ENCODE data around the gene SLC38A5. TPM values are rescaled to one million over a fixed set of nuclear protein-coding genes. Genes with fewer than 3 reads are reported as not detected.
"Not testable (repeated sequence)": the region's sequence is repeated elsewhere in the genome, so short reads cannot be mapped to it uniquely, and the experiment has no call there.

SLC38A5 gene
- total RNA-seq, 2 experiments from 2014 or later, result 45.0 to 45.8 TPM

GRCh38 chrX:48461830-48462229, 8.2 kb downstream of the SLC38A5 start:
- no peaks in the 10 kb centered on the region for H3K27me3 Mint-ChIP-seq (ENCODE audit: low read depth)
- CTCF ChIA-PET, result no interaction called here
- no peak overlapping the region for H3K4me3 Mint-ChIP-seq
- intact Hi-C loops (cut with micrococcal nuclease), result no loop called here
- H3K36me3 Mint-ChIP-seq (ENCODE audit: low read depth), result peaks cover 55% of the 10 kb centered on the region
- H3K27ac Mint-ChIP-seq, result peak overlapping the region; percentile 41
- peak; percentile 60 for DNase-seq
- peaks cover 40% of the 10 kb centered on the region for H3K4me1 Mint-ChIP-seq (ENCODE audit: low read depth)
- H3K9me3 Mint-ChIP-seq, result no peaks in the 10 kb centered on the region

DNA sequence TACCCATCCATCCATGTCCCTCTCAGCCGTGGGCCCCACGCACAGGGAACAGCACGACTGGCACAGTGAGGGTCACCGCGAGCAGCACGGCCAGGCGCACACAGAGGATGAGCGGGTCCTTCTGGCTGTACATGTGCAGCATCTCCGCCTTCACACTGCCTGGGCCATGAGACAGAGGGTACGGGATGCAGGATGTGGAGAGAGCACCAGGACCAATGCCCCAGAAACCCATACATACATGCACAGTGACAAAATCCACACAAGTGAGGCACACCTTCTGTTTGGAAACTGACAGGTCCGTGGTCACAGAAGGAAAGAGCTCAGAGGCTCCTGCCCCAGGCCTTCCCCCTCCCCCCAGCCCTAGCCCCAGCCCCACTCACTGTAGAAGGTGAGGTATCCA, 9.5 kb downstream of the SLC38A5 start:
- CTCF ChIA-PET, result no interaction called here

GRCh38 chrX:48460031-48460430, 10.0 kb downstream of the SLC38A5 start:
- Mint-ChIP-seq H3K27me3 (ENCODE audit: low read depth) (no peaks in the 10 kb centered on the region), H3K36me3 (ENCODE audit: low read depth) (peaks cover 40% of the 10 kb centered on the region), H3K27ac (peak overlapping the region; percentile 63), H3K4me3 (no peak overlapping the region), H3K9me3 (no peaks in the 10 kb centered on the region), H3K4me1 (ENCODE audit: low read depth) (peaks cover 23% of the 10 kb centered on the region)
- no peak for DNase-seq
- intact Hi-C loops (cut with micrococcal nuclease), result no loop called here
- CTCF ChIA-PET, result interaction anchor here (0.6 kb wide), 1 partner anchor 9 kb away, joined by 5 read pairs; no protein-coding TSS in a partner anchor

More for the DNA sequence above, 9.5 kb downstream of the SLC38A5 start:
- H3K9me3 Mint-ChIP-seq, result no peaks in the 10 kb centered on the region
- H3K27me3 Mint-ChIP-seq (ENCODE audit: low read depth), result no peaks in the 10 kb centered on the region
- no peak for DNase-seq
- H3K36me3 Mint-ChIP-seq (ENCODE audit: low read depth), result peaks cover 46% of the 10 kb centered on the region
- peaks cover 29% of the 10 kb centered on the region for H3K4me1 Mint-ChIP-seq (ENCODE audit: low read depth)
- H3K4me3 Mint-ChIP-seq, result no peak overlapping the region
- intact Hi-C loops (cut with micrococcal nuclease), result no loop called here
- no peak overlapping the region for H3K27ac Mint-ChIP-seq

GRCh38 chrX:48459483-48459882, 10.6 kb downstream of the SLC38A5 start:
- peaks cover 38% of the 10 kb centered on the region for H3K36me3 Mint-ChIP-seq (ENCODE audit: low read depth)
- peaks cover 20% of the 10 kb centered on the region for H3K4me1 Mint-ChIP-seq (ENCODE audit: low read depth)
- intact Hi-C loops (cut with micrococcal nuclease), result no loop called here
- no peaks in the 10 kb centered on the region for H3K27me3 Mint-ChIP-seq (ENCODE audit: low read depth)
- no peak for DNase-seq
- CTCF ChIA-PET, result interaction anchor here (0.6 kb wide), 1 partner anchor 10 kb away, joined by 5 read pairs; no protein-coding TSS in a partner anchor
- H3K4me3 Mint-ChIP-seq, result no peak overlapping the region
- no peak overlapping the region for H3K27ac Mint-ChIP-seq
- no peaks in the 10 kb centered on the region for H3K9me3 Mint-ChIP-seq

- peaks cover 33% of the 10 kb centered on the region for H3K36me3 Mint-ChIP-seq (ENCODE audit: low read depth)
- intact Hi-C loops (cut with micrococcal nuclease), result no loop called here
- H3K27me3 Mint-ChIP-seq (ENCODE audit: low read depth), result no peaks in the 10 kb centered on the region
- H3K27ac Mint-ChIP-seq, result no peak overlapping the region
- CTCF ChIA-PET, result no interaction called here
- H3K4me3 Mint-ChIP-seq, result no peak overlapping the region
- H3K9me3 Mint-ChIP-seq, result no peaks in the 10 kb centered on the region
- no peak for DNase-seq
- H3K4me1 Mint-ChIP-seq (ENCODE audit: low read depth), result peaks cover 15% of the 10 kb centered on the region
Observed at GRCh38 chrX:48458711-48459110, 11.3 kb downstream of the SLC38A5 start.

- H3K4me3 Mint-ChIP-seq, result no peak overlapping the region
- H3K27ac Mint-ChIP-seq, result no peak overlapping the region
- peaks cover 4% of the 10 kb centered on the region for H3K4me1 Mint-ChIP-seq (ENCODE audit: low read depth)
- no peaks in the 10 kb centered on the region for H3K9me3 Mint-ChIP-seq
- peaks cover 23% of the 10 kb centered on the region for H3K36me3 Mint-ChIP-seq (ENCODE audit: low read depth)
- no peaks in the 10 kb centered on the region for H3K27me3 Mint-ChIP-seq (ENCODE audit: low read depth)
- CTCF ChIA-PET, result interaction anchor here (0.6 kb wide), 1 partner anchor 584 kb away, joined by 3 read pairs; no protein-coding TSS in a partner anchor
- DNase-seq, result no peak
- intact Hi-C loops (cut with micrococcal nuclease), result no loop called here
Observed at GRCh38 chrX:48456628-48457331, 13.3 kb downstream of the SLC38A5 start.

GRCh38 chrX:48451708-48452107, 18.4 kb downstream of the SLC38A5 start:
- CTCF ChIA-PET, result interaction anchor here (0.6 kb wide), 1 partner anchor 698 kb away, joined by 3 read pairs; no protein-coding TSS in a partner anchor
- intact Hi-C loops (cut with micrococcal nuclease), result no loop called here
- H3K36me3 Mint-ChIP-seq (ENCODE audit: low read depth), result no peaks in the 10 kb centered on the region
- no peaks in the 10 kb centered on the region for H3K27me3 Mint-ChIP-seq (ENCODE audit: low read depth)
- no peak overlapping the region for H3K4me3 Mint-ChIP-seq
- no peaks in the 10 kb centered on the region for H3K4me1 Mint-ChIP-seq (ENCODE audit: low read depth)
- H3K9me3 Mint-ChIP-seq, result no peaks in the 10 kb centered on the region
- no peak overlapping the region for H3K27ac Mint-ChIP-seq
- DNase-seq, result no peak

GRCh38 chrX:48450076-48450475, 20.0 kb downstream of the SLC38A5 start:
- intact Hi-C loops (cut with micrococcal nuclease), result no loop called here
- CTCF ChIA-PET, result interaction anchor here (0.6 kb wide), 1 partner anchor 350 kb away, joined by 3 read pairs; no protein-coding TSS in a partner anchor
- H3K4me3 Mint-ChIP-seq, result no peak overlapping the region
- no peaks in the 10 kb centered on the region for H3K27me3 Mint-ChIP-seq (ENCODE audit: low read depth)
- no peaks in the 10 kb centered on the region for H3K9me3 Mint-ChIP-seq
- H3K27ac Mint-ChIP-seq, result no peak overlapping the region
- no peaks in the 10 kb centered on the region for H3K36me3 Mint-ChIP-seq (ENCODE audit: low read depth)
- no peak for DNase-seq
- H3K4me1 Mint-ChIP-seq (ENCODE audit: low read depth), result no peaks in the 10 kb centered on the region

GRCh38 chrX:48447201-48447600, 22.9 kb downstream of the SLC38A5 start:
- CTCF ChIA-PET; H3K4me1 Mint-ChIP-seq (ENCODE audit: low read depth); H3K27me3 Mint-ChIP-seq (ENCODE audit: low read depth); H3K4me3 Mint-ChIP-seq; H3K9me3 Mint-ChIP-seq; H3K36me3 Mint-ChIP-seq (ENCODE audit: low read depth); DNase-seq; intact Hi-C loops (cut with micrococcal nuclease); H3K27ac Mint-ChIP-seq: not testable (repeated sequence)

- H3K4me1 Mint-ChIP-seq (ENCODE audit: low read depth); H3K27ac Mint-ChIP-seq; H3K9me3 Mint-ChIP-seq; H3K4me3 Mint-ChIP-seq; H3K36me3 Mint-ChIP-seq (ENCODE audit: low read depth); intact Hi-C loops (cut with micrococcal nuclease); CTCF ChIA-PET; H3K27me3 Mint-ChIP-seq (ENCODE audit: low read depth): not testable (repeated sequence)
- peak; percentile 6 for DNase-seq
Observed at GRCh38 chrX:48433713-48434112, 36.3 kb downstream of the SLC38A5 start.

DNA sequence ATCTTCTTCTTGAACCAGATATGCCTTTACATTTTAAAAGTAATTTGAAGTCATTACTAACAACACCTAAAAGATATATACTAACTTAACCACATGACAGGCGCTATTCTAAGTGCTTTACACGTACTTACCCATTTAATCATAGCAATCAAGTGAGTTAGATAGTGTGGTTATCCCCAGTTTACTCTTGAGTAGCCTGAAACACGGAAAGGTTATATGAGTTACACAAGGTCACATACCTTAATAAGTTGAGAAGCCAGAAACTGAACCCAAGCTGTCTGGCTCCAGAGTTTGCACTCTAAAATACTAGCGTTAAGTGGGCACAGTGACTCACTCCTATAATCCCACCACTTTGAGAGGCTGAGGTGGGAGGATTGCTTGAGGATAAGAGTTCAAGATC, 39.9 kb downstream of the SLC38A5 start:
- CTCF ChIA-PET; H3K9me3 Mint-ChIP-seq; H3K4me3 Mint-ChIP-seq; H3K36me3 Mint-ChIP-seq (ENCODE audit: low read depth); H3K27me3 Mint-ChIP-seq (ENCODE audit: low read depth); intact Hi-C loops (cut with micrococcal nuclease); DNase-seq; H3K27ac Mint-ChIP-seq: not testable (repeated sequence)
- peaks cover 15% of the 10 kb centered on the region for H3K4me1 Mint-ChIP-seq (ENCODE audit: low read depth)

GRCh38 chrX:48429606-48430005, 40.5 kb downstream of the SLC38A5 start:
- H3K4me1 Mint-ChIP-seq (ENCODE audit: low read depth), result peaks cover 15% of the 10 kb centered on the region
- CTCF ChIA-PET; H3K4me3 Mint-ChIP-seq; H3K27me3 Mint-ChIP-seq (ENCODE audit: low read depth); DNase-seq; H3K27ac Mint-ChIP-seq; H3K36me3 Mint-ChIP-seq (ENCODE audit: low read depth); intact Hi-C loops (cut with micrococcal nuclease); H3K9me3 Mint-ChIP-seq: not testable (repeated sequence)

DNA sequence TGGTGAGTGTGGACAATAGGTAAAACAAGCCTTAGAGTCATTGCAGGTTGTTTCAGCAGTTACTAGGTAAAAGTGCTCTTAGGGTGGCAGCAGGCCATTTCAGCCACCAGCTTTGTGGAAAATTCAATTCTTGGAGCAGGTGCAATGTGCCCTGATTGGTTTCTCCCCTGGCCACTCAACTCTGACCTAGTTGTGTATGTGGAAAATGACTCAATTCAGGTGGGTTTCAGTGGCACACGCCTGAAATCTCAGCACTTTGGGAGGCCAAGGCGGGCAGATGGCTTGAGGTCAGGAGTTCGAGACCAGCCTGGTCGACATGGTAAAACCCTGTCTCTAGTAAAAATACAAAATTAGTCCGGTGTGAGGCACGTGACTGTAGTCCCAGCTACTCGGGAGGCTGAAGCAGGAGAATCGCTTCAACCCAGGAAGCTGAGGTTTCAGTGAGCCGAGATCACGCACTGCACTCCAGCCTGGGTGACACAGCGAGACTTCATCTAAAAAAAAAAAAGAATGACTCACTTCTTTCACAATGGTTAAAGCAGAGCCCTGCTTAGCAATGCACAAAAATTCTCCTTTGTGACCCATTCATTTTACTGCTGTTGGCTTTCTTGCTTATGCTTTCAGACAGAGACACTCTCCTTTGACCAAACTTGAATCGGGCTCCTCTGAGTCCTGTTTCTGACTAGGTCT, 42.9 kb downstream of the SLC38A5 start:
- H3K4me3 Mint-ChIP-seq; H3K36me3 Mint-ChIP-seq (ENCODE audit: low read depth); H3K27me3 Mint-ChIP-seq (ENCODE audit: low read depth); H3K4me1 Mint-ChIP-seq (ENCODE audit: low read depth); DNase-seq; intact Hi-C loops (cut with micrococcal nuclease); H3K9me3 Mint-ChIP-seq; CTCF ChIA-PET; H3K27ac Mint-ChIP-seq: not testable (repeated sequence)

Measured in activated naive CD4-positive, alpha-beta T cell treated with anti-CD3 and anti-CD28 coated beads for 36 hours (primary cell).